ENCODE data around the gene TPD52L1.

The TPD52L1 gene, protein sequence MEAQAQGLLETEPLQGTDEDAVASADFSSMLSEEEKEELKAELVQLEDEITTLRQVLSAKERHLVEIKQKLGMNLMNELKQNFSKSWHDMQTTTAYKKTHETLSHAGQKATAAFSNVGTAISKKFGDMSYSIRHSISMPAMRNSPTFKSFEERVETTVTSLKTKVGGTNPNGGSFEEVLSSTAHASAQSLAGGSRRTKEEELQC

DNA sequence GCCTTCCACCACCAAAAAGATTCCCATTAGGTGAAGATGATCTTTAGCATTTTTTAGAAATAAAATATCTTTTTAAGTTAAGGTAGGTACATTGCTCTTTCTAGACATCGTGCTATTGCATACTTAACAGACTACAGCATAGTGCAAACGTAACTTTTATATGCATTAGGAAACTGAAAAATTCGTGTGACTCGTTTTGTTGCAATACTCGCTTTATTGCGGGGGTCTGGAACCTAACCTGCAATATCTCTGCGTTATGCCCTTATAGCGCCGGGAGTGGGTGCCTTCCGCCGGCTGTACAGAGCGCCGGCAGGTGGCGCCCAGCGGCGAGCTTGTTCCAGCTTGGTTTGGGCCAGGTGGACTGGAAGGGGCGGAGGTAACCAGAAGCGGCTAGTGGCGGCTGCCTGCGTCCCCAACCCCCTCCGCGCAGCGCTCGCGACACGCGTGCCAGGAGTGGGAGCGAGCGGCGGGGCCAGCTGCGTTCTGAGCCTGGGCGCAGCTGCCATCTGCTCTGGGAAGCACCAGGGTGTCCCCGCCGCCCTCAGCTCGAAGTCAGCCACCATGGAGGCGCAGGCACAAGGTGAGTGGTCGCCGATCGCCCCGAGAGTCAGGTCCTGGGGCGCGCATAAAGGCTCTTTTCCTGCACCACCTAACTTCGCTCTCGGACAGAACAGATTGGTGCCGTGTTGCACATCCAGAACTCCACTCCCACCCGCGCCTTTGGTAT is at the start of gene TPD52L1:
TPD52L1 (plus strand) TSS at position 383 of the 727 bp plus-strand sequence; CDS start at position 562, 179 bp downstream.
- peak; percentile 71 for DNase-seq (ENCODE audit: low read depth)
- peak within 1 kb of the TSS; percentile 28; the same call in 1 of the 2 replicates for H3K4me3 ChIP-seq (ENCODE audit: low read depth, low read length)
- TF ChIP-seq, protein P1, sequence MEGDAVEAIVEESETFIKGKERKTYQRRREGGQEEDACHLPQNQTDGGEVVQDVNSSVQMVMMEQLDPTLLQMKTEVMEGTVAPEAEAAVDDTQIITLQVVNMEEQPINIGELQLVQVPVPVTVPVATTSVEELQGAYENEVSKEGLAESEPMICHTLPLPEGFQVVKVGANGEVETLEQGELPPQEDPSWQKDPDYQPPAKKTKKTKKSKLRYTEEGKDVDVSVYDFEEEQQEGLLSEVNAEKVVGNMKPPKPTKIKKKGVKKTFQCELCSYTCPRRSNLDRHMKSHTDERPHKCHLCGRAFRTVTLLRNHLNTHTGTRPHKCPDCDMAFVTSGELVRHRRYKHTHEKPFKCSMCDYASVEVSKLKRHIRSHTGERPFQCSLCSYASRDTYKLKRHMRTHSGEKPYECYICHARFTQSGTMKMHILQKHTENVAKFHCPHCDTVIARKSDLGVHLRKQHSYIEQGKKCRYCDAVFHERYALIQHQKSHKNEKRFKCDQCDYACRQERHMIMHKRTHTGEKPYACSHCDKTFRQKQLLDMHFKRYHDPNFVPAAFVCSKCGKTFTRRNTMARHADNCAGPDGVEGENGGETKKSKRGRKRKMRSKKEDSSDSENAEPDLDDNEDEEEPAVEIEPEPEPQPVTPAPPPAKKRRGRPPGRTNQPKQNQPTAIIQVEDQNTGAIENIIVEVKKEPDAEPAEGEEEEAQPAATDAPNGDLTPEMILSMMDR (IDR thresholded peaks at IDR 0.05; ENCODE audit: insufficient read depth, low read depth, low read length, missing control alignments) = peak; percentile 80

DNA sequence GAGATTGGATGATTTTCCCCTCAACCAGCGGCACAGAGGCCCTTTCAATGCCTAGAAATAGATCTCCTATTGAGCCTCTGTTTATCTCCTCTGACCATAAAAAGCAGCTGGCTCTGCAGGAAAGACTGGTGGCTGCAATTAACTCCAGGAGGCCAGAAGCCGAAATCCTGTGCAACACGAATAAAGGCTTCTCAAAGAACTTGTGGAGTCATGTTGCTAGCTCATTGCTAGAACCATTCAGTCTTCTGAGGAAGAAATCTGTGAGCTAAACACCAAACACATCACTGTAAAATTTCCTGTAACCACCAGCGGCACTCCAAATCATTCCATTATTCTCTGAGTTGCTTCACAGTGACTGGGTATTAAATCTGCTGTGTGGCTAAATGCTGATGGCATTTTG is 49.1 kb upstream of the TPD52L1 start:
- TF ChIP-seq, protein P1 (IDR thresholded peaks at IDR 0.05; ENCODE audit: insufficient read depth, low read depth, low read length, missing control alignments) = no peak
- DNase-seq (ENCODE audit: low read depth) = no peak
- H3K4me3 ChIP-seq (ENCODE audit: low read depth, low read length) = no peak overlapping the region

DNA sequence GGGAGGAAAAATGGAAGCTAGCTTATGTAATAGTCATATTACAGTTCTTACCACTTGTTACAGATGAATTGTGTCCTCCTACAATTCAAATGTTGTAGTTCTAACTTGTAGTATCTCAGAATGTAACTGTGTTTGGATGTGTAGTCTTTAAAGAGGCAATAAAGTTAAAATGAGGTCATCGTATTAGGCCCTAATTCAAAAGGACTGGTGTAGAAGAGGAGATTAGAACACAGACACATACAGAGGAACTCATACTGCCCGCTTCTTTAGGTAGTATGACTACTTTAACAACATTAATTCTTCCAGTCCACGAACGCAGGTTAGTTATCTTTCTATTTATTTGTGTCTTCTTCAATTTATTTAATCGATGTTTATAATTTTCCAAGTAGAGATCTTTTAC is 46.5 kb upstream of the TPD52L1 start:
- no peak for DNase-seq (ENCODE audit: low read depth)
- H3K4me3 ChIP-seq (ENCODE audit: low read depth, low read length) = no peak overlapping the region
- TF ChIP-seq, protein P1 (IDR thresholded peaks at IDR 0.05; ENCODE audit: insufficient read depth, low read depth, low read length, missing control alignments) = no peak

DNA sequence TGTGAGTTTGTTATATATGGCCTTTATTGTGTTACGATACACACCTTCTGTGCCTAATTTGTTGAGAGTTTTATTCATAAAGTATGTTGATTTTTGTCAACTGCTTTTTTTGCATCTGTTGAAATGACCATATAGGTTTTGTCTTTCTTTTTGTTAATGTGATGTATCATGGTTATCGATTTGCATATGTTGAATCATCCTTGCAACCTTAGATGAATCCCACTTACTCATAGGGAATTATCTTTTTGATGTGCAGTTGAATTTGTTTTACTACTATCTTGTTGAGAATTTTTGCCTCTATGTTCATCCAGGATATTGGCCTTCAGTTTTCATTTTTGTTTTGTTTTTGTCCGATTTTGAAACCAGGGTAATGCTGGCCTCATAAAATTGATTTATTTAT is 45.7 kb upstream of the TPD52L1 start:
- TF ChIP-seq, protein P1 (IDR thresholded peaks at IDR 0.05; ENCODE audit: insufficient read depth, low read depth, low read length, missing control alignments) = no peak
- DNase-seq (ENCODE audit: low read depth) = no peak
- H3K4me3 ChIP-seq (ENCODE audit: low read depth, low read length) = no peak overlapping the region

DNA sequence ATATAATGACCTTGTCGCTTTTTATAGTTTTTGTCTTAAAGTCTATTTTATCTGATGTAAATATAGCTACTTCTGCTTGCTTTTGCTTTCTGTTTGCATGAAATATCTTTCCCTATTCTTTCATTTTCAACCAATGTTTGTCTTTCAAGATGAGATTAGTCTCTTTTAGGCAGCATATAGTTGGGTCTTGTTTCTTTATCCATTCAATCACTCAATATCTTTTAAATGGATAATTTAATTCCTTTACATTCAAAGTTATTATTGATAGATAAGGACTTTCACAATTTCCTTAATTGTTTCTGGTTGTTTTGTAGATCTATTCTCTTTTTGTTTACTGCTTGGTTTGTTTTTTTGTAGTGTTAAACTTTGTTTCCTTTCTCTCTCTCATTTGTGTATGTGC is 43.5 kb upstream of the TPD52L1 start:
- TF ChIP-seq, protein P1 (IDR thresholded peaks at IDR 0.05; ENCODE audit: insufficient read depth, low read depth, low read length, missing control alignments) = no peak
- DNase-seq (ENCODE audit: low read depth) = no peak
- H3K4me3 ChIP-seq (ENCODE audit: low read depth, low read length) = no peak overlapping the region

DNA sequence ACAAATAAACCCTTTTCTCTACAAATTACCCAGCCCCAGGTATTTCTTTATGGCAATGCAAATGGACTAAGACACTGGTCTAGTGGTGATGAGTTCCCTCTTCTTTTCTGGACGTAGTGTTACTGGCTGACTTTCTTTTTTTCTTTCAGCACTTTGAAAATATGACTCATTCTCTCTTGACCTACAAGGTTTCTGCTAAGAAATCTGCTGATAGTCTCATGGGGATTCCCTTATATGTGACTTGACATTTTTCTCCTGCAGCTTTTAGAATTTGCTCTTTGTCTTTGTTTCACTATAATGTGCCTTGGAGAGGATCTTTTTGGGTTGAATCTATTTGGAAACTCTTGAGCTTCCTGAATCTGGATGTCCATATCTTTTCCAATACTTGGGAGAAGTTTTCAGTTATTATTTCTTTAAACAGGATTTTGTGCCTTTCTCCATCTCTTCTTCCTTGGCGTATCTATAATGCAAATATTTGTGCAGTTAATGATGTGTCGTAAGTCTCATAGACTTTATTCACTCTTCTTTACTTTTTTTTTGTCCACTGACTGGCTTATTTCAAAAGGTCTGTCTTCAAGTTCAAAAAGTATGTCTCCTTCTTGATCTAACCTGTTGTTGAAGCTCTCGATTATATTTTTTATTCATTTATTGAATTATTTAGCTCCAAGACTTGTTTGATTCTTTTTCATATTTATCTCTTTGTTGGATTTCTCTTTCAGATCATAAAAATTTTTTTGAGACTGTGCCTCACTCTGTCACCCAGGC is 42.2 kb upstream of the TPD52L1 start:
- DNase-seq (ENCODE audit: low read depth) = no peak
- TF ChIP-seq, protein P1 (IDR thresholded peaks at IDR 0.05; ENCODE audit: insufficient read depth, low read depth, low read length, missing control alignments) = no peak

More for the DNA sequence above, 42.2 kb upstream of the TPD52L1 start:
- no peak overlapping the region for H3K4me3 ChIP-seq (ENCODE audit: low read depth, low read length)

Data from GM12865 (cell line).